ENCODE results near the gene CFAP210. TPM values are rescaled to one million over a fixed set of nuclear protein-coding genes. Genes with fewer than 3 reads are reported as not detected.
A peak's percentile ranks its signal among the peaks of the same experiment; 100 is the strongest.
"Not testable (repeated sequence)": the region's sequence is repeated elsewhere in the genome, so short reads cannot be mapped to it uniquely, and the experiment has no call there.

The CFAP210 gene
- total RNA-seq, 1 donor from 2014 or later, result 1.4 TPM

- H3K4me1 Mint-ChIP-seq (ENCODE audit: unreplicated experiment), result no peaks in the 10 kb centered on the region
- DNase-seq (ENCODE audit: extremely low spot score, unreplicated experiment), result no peak
- no peak overlapping the region for H3K4me3 Mint-ChIP-seq
- no peaks in the 10 kb centered on the region for H3K9me3 Mint-ChIP-seq
- H3K27me3 Mint-ChIP-seq, result no peaks in the 10 kb centered on the region
- peaks cover 18% of the 10 kb centered on the region for H3K36me3 Mint-ChIP-seq
- H3K27ac Mint-ChIP-seq, result no peak overlapping the region
- no peak for TF ChIP-seq CTCF (conservative IDR thresholded peaks at IDR 0.05)
These were observed 10.0 kb upstream of the CFAP210 start for GRCh38 chr2:169704160-169704708.

DNA sequence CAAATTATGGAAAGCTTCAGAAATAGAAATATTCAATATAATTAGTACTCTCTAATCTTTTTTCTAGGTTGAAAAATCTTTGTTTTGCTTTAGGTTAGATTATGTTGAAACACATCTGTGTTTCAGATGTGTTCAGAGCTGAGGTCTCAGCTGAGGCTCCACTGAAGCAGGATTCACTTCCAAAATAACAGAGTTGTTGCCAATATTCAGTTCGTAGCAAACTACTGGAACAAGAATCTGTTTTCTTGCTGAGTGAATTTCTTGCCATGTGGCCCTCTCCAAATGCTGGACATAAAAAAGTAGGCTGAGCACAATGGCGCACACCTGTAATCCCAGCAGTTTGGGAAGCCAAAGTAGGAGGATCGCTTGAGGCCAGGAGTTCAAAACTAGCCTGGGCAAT lies 8.8 kb upstream of the CFAP210 start:
- no peak for DNase-seq (ENCODE audit: extremely low spot score, unreplicated experiment)
- Mint-ChIP-seq H3K27ac (no peak overlapping the region), H3K4me1 (ENCODE audit: unreplicated experiment) (no peaks in the 10 kb centered on the region), H3K27me3 (no peaks in the 10 kb centered on the region), H3K4me3 (no peak overlapping the region), H3K9me3 (no peaks in the 10 kb centered on the region), H3K36me3 (peaks cover 22% of the 10 kb centered on the region)
- TF ChIP-seq CTCF (conservative IDR thresholded peaks at IDR 0.05), result no peak

GRCh38 chr2:169699173-169699572 lies 5.0 kb upstream of the CFAP210 start:
- not testable (repeated sequence) for H3K4me3 Mint-ChIP-seq; DNase-seq (ENCODE audit: extremely low spot score, unreplicated experiment)

GRCh38 chr2:169696381-169696780 lies 2.2 kb upstream of the CFAP210 start:
- Mint-ChIP-seq H3K36me3 (peaks cover 22% of the 10 kb centered on the region), H3K9me3 (no peaks in the 10 kb centered on the region), H3K4me3 (peak overlapping the region; percentile 39), H3K27me3 (no peaks in the 10 kb centered on the region), H3K4me1 (ENCODE audit: unreplicated experiment) (peaks cover 12% of the 10 kb centered on the region), H3K27ac (no peak overlapping the region)
- TF ChIP-seq CTCF (conservative IDR thresholded peaks at IDR 0.05), result no peak
- no peak for DNase-seq (ENCODE audit: extremely low spot score, unreplicated experiment)

More at GRCh38 chr2:169699173-169699572, 5.0 kb upstream of the CFAP210 start:
- H3K36me3 Mint-ChIP-seq, result peaks cover 22% of the 10 kb centered on the region
- not testable (repeated sequence) for H3K27me3 Mint-ChIP-seq; H3K27ac Mint-ChIP-seq; H3K4me1 Mint-ChIP-seq (ENCODE audit: unreplicated experiment); H3K9me3 Mint-ChIP-seq

DNA sequence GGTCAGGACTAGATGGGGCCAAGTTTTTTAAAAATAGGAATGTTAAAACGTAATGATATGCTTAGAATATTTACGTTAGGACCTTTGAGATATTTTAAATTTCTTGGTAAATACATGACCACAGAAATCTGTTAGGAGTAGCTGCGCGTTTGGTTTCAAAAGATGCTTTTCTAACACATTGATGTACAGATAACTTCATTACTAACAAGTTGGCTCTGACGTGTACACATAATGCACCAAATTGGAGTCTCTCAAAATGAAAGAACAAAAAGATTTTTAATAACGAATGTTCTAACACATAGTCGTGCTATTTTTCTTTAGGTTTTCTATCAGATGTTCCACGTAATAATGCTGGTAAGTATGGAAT lies 672 bp upstream of the CFAP210 start:
- peaks cover 5% of the 10 kb centered on the region for H3K9me3 Mint-ChIP-seq
- H3K4me3 Mint-ChIP-seq, result peak overlapping the region; percentile 94
- H3K27me3 Mint-ChIP-seq, result no peaks in the 10 kb centered on the region
- peaks cover 12% of the 10 kb centered on the region for H3K4me1 Mint-ChIP-seq (ENCODE audit: unreplicated experiment)
- peaks cover 14% of the 10 kb centered on the region for H3K36me3 Mint-ChIP-seq
- TF ChIP-seq CTCF (conservative IDR thresholded peaks at IDR 0.05), result no peak
- peak overlapping the region; percentile 94 for H3K27ac Mint-ChIP-seq
- DNase-seq (ENCODE audit: extremely low spot score, unreplicated experiment), result no peak

DNA sequence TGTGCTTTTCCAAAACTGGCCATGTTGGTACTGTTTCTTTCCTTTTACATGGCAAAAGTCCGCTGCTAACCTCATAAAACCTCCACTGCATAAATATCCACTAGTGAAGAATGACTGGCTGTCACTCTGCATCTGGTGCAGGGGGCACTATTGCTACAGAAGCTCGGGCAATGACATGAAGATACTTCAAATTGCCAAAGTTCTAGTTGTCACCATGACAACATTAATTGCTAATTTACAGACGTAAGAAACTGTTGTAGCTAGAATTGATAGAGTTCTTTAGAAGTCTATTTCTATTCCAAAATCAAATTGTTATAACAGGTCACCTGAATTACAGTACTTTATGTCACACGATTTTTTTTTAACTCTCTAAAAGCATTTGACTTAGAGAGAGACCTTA lies 845 bp downstream of the CFAP210 start:
- peak overlapping the region; percentile 94 for H3K27ac Mint-ChIP-seq

More for the DNA sequence above, 845 bp downstream of the CFAP210 start:
- H3K4me1 Mint-ChIP-seq (ENCODE audit: unreplicated experiment), result peaks cover 12% of the 10 kb centered on the region
- H3K4me3 Mint-ChIP-seq, result peak overlapping the region; percentile 94
- peaks cover 10% of the 10 kb centered on the region for H3K9me3 Mint-ChIP-seq
- no peak for DNase-seq (ENCODE audit: extremely low spot score, unreplicated experiment)
- H3K36me3 Mint-ChIP-seq, result peaks cover 10% of the 10 kb centered on the region
- no peak for TF ChIP-seq CTCF (conservative IDR thresholded peaks at IDR 0.05)
- no peaks in the 10 kb centered on the region for H3K27me3 Mint-ChIP-seq

All from type B pancreatic cell (in vitro differentiated cells).